ENCODE results near the gene KCNJ14.

Gene KCNJ14

GRCh38 chr19:48445606-48446481, 9.5 kb upstream of the KCNJ14 start, which contains the start of gene GRWD1:
Gene GRWD1, plus strand, starts transcription at chr19:48445983. Its CDS starts 23 bp downstream, at chr19:48446006.
- DNase-seq (ENCODE audit: low read depth): peak; percentile 84

GRCh38 chr19:48446579-48446978, 8.8 kb upstream of the KCNJ14 start:
- no peak for DNase-seq (ENCODE audit: low read depth)

- no peak for DNase-seq (ENCODE audit: low read depth)
Observed at GRCh38 chr19:48448563-48448962, 6.8 kb upstream of the KCNJ14 start.

- DNase-seq (ENCODE audit: low read depth): no peak
Observed at GRCh38 chr19:48450441-48450840, 4.9 kb upstream of the KCNJ14 start.

GRCh38 chr19:48450863-48451262, 4.5 kb upstream of the KCNJ14 start:
- no peak for DNase-seq (ENCODE audit: low read depth)

GRCh38 chr19:48451624-48452023, 3.8 kb upstream of the KCNJ14 start:
- DNase-seq (ENCODE audit: low read depth): no peak

- DNase-seq (ENCODE audit: low read depth): no peak
Observed at GRCh38 chr19:48452289-48453190, 2.8 kb upstream of the KCNJ14 start.

- no peak for DNase-seq (ENCODE audit: low read depth)
Observed at GRCh38 chr19:48454150-48454730, 1.1 kb upstream of the KCNJ14 start.

GRCh38 chr19:48455908-48456562, 661 bp downstream of the KCNJ14 start:
- no peak for DNase-seq (ENCODE audit: low read depth)

- DNase-seq (ENCODE audit: low read depth): no peak
Observed at GRCh38 chr19:48456864-48457263, 1.5 kb downstream of the KCNJ14 start.

- DNase-seq (ENCODE audit: low read depth): no peak
Observed at GRCh38 chr19:48458016-48458415, 2.6 kb downstream of the KCNJ14 start.

- no peak for DNase-seq (ENCODE audit: low read depth)
Observed at GRCh38 chr19:48461651-48461981, 6.2 kb downstream of the KCNJ14 start.

- no peak for DNase-seq (ENCODE audit: low read depth)
Observed at GRCh38 chr19:48461982-48462655, 6.7 kb downstream of the KCNJ14 start.

GRCh38 chr19:48465215-48465614, 9.8 kb downstream of the KCNJ14 start:
- DNase-seq (ENCODE audit: low read depth): no peak

GRCh38 chr19:48466561-48467325, 11.4 kb downstream of the KCNJ14 start:
- DNase-seq (ENCODE audit: low read depth): no peak

- DNase-seq (ENCODE audit: low read depth): peak; percentile 97
Observed at GRCh38 chr19:48468772-48469288, 13.5 kb downstream of the KCNJ14 start.

- peak; percentile 44 for DNase-seq (ENCODE audit: low read depth)
Observed at GRCh38 chr19:48469289-48469881, 14.0 kb downstream of the KCNJ14 start, which contains the start of gene CYTH2. Gene CYTH2, plus strand, starts transcription at chr19:48469369. Its CDS starts 139 bp downstream, at chr19:48469508.

GRCh38 chr19:48469934-48470680, 14.7 kb downstream of the KCNJ14 start:
- no peak for DNase-seq (ENCODE audit: low read depth)

- DNase-seq (ENCODE audit: low read depth): no peak
Observed at GRCh38 chr19:48470856-48471255, 15.5 kb downstream of the KCNJ14 start.

Measured in activated T-cell treated with anti-CD3 and anti-CD28 coated beads for 1 hour (primary cell).